CD4-positive, alpha-beta T cell (primary cell): Measurements from ENCODE around the gene ADAMTSL2. TPM values are rescaled to one million over a fixed set of nuclear protein-coding genes. Genes with fewer than 3 reads are reported as not detected.

ENCODE experiments used
- ATAC-seq: fragments of 200-7000 bp; cut with Tn5 transposase; one replicate; pipeline ENCODE4 v1.10.0; 2022; ENCODE audit warnings: mild to moderate bottlenecking; ENCODE audit not compliant: poor library complexity
- CTCF ChIA-PET: fragments of 350-600 bp; sonication (Branson Sonifier 250); formaldehyde crosslinking; loops from one replicate; lab custom pipeline; 2021; ENCODE audit warnings: antibody characterized with exemption, inconsistent platforms; lab: Charles Lee
- POLR2A ChIA-PET: fragments of 350-600 bp; sonication (Branson Sonifier 250); formaldehyde crosslinking; loops from one replicate; lab custom pipeline; 2021; ENCODE audit warnings: antibody characterized with exemption, inconsistent platforms; lab: Charles Lee
- DNase-seq, 14 experiments: peaks; one replicate each; pipeline ENCODE4 v3.0.0-alpha.2; 2013 to 2020; ENCODE audit warnings: mixed read lengths in 2 of 14
- H3K27ac ChIP-seq, 2 donors: one replicate each; pipeline versions ENCODE4 v1.5.1 to v1.7.0; 2013; ENCODE audit warnings: low read length in 2 of 2, low read depth in 1 of 2, mild to moderate bottlenecking in 1 of 2
- H3K27me3 ChIP-seq, 2 experiments: 1 replicate in 1 of 2; 2 replicates in 1 of 2; pipeline versions ENCODE4 v1.6.1 to v1.7.0; 2013; ENCODE audit warnings: low read length in 2 of 2, control low read depth in 1 of 2, mild to moderate bottlenecking in 1 of 2, moderate library complexity in 1 of 2; ENCODE audit not compliant: insufficient read depth in 2 of 2, control insufficient read depth in 1 of 2
- H3K36me3 ChIP-seq: one replicate; pipeline ENCODE4 v1.6.1; 2013; ENCODE audit warnings: low read length, control low read depth; ENCODE audit not compliant: insufficient read depth
- H3K4me1 ChIP-seq: one replicate; pipeline ENCODE4 v1.6.1; 2013; ENCODE audit warnings: low read length, control low read depth; ENCODE audit not compliant: insufficient read depth
- H3K4me3 ChIP-seq: one replicate; pipeline ENCODE4 v1.5.1; 2013; ENCODE audit warnings: mild to moderate bottlenecking, low read length, moderate library complexity
- H3K9me3 ChIP-seq, 2 experiments: 1 replicate in 1 of 2; 2 replicates in 1 of 2; pipeline versions ENCODE4 v1.6.1 to v1.7.0; 2013; ENCODE audit warnings: low read length in 2 of 2, mild to moderate bottlenecking in 2 of 2, control low read depth in 1 of 2, moderate library complexity in 1 of 2; ENCODE audit not compliant: control insufficient read depth in 1 of 2, insufficient read depth in 1 of 2
- H3K27ac Mint-ChIP-seq: one replicate; pipeline ENCODE4 v1.8.0; 2020; ENCODE audit warnings: mixed read lengths
- H3K27me3 Mint-ChIP-seq: one replicate; pipeline ENCODE4 v1.8.0; 2021; ENCODE audit warnings: mixed read lengths
- H3K36me3 Mint-ChIP-seq: one replicate; pipeline ENCODE4 v1.8.0; 2021; ENCODE audit warnings: low read depth, mixed read lengths
- H3K4me1 Mint-ChIP-seq: one replicate; pipeline ENCODE4 v1.8.0; 2021; ENCODE audit warnings: low read depth, mixed read lengths
- H3K4me3 Mint-ChIP-seq: one replicate; pipeline ENCODE4 v1.8.0; 2020; ENCODE audit warnings: mild to moderate bottlenecking, mixed read lengths
- H3K9me3 Mint-ChIP-seq: one replicate; pipeline ENCODE4 v1.8.0; 2020; ENCODE audit warnings: mixed read lengths
- CTCF ChIP-seq: fragments of 200-600 bp; IDR thresholded peaks from one replicate; pipeline ENCODE4 v1.8.0; 2022; ENCODE audit warnings: antibody characterized with exemption, mild to moderate bottlenecking
- intact Hi-C, 2 experiments: fragments of 100-400 bp; cut with DNase I in 1 of 2; cut with micrococcal nuclease in 1 of 2; formaldehyde crosslinking; loops; one replicate each; pipeline versions ENCODE4 v1.15.1 to v1.9.0; 2023 to 2025; cut with DNase I, micrococcal nuclease
- total RNA-seq, 174 experiments: library from RNA in 2 of 174; stranded (reverse) in 2 of 174; gene quantifications; one replicate each; pipeline ENCODE4 v1.2.3 and lab custom pipeline; 2021 to 2026

The ADAMTSL2 gene
- total RNA-seq, 2 experiments from 2014 or later = 1.2 to 1.3 TPM

GRCh38 chr9:133621725-133622267 is 87.3 kb downstream of the ADAMTSL2 start:
- intact Hi-C loops = no loop called here
- peaks cover 56% of the 10 kb centered on the region for H3K4me1 Mint-ChIP-seq
- H3K36me3 Mint-ChIP-seq = no peaks in the 10 kb centered on the region
- Histone ChIP-seq H3K27me3 (no peaks in the 10 kb centered on the region), H3K27ac (no peak overlapping the region), H3K9me3 (peaks cover 6 to 8% of the 10 kb centered on the region in 2 experiments), H3K4me3 (no peak overlapping the region), H3K36me3 (no peaks in the 10 kb centered on the region), H3K4me1 (peaks cover 32% of the 10 kb centered on the region)
- H3K27me3 Mint-ChIP-seq = no peaks in the 10 kb centered on the region
- H3K4me3 Mint-ChIP-seq = no peak overlapping the region
- DNase-seq (no peak), ATAC-seq (no peak)
- TF ChIP-seq CTCF = no peak
- H3K9me3 Mint-ChIP-seq = peaks cover 7% of the 10 kb centered on the region
- CTCF ChIA-PET = no interaction called here
- POLR2A ChIA-PET = no interaction called here
- no peak overlapping the region for H3K27ac Mint-ChIP-seq

GRCh38 chr9:133622555-133622954 is 88.1 kb downstream of the ADAMTSL2 start:
- peaks cover 32% of the 10 kb centered on the region for H3K4me1 ChIP-seq
- ChIA-PET CTCF (no interaction called here), POLR2A (no interaction called here)
- H3K36me3 ChIP-seq = no peaks in the 10 kb centered on the region
- Mint-ChIP-seq H3K36me3 (no peaks in the 10 kb centered on the region), H3K27ac (no peak overlapping the region), H3K27me3 (no peaks in the 10 kb centered on the region), H3K4me3 (no peak overlapping the region), H3K4me1 (peaks cover 56% of the 10 kb centered on the region), H3K9me3 (peaks cover 10% of the 10 kb centered on the region)
- H3K27ac ChIP-seq = no peak overlapping the region
- no peak for ATAC-seq
- no peak for DNase-seq
- TF ChIP-seq CTCF = no peak
- no peaks in the 10 kb centered on the region for H3K27me3 ChIP-seq
- H3K4me3 ChIP-seq = no peak overlapping the region
- peaks cover 6 to 8% of the 10 kb centered on the region in 2 experiments for H3K9me3 ChIP-seq
- intact Hi-C loops = no loop called here

Other genes with a start within 250 kb of the ADAMTSL2 start
- 10 to 100 TPM; 15.1 to 15.9 TPM for gene SURF6, start 198.5 kb upstream of the ADAMTSL2 start, total RNA-seq
- 10 to 100 TPM; 15.7 to 18.0 TPM for gene MED22, start 186.6 kb upstream of the ADAMTSL2 start, total RNA-seq
- gene RPL7A, start 186.5 kb upstream of the ADAMTSL2 start, total RNA-seq = 1,000 to 10,000 TPM; 2,613 to 2,686 TPM
- gene SURF1, start 178.2 kb upstream of the ADAMTSL2 start, total RNA-seq = 10 to 100 TPM; 42.5 to 45.9 TPM
- gene SURF2, start 178.2 kb upstream of the ADAMTSL2 start, total RNA-seq = 10 to 100 TPM; 12.7 TPM
- 10 to 100 TPM; 90.7 to 94.6 TPM for gene SURF4, start 158.6 kb upstream of the ADAMTSL2 start, total RNA-seq
- 1 to 10 TPM in 1 of 2 experiments, under 1 TPM in 1; 0.59 to 1.0 TPM for gene STKLD1, start 158.3 kb upstream of the ADAMTSL2 start, total RNA-seq
- 10 to 100 TPM; 17.3 to 18.5 TPM for gene REXO4, start 116.7 kb upstream of the ADAMTSL2 start, total RNA-seq
- gene ADAMTS13, start 112.3 kb upstream of the ADAMTSL2 start, total RNA-seq = 1 to 10 TPM; 2.2 to 2.6 TPM
- 1 to 10 TPM; 3.7 to 3.8 TPM for gene CACFD1, start 74.7 kb upstream of the ADAMTSL2 start, total RNA-seq
- gene SLC2A6, start 55.6 kb upstream of the ADAMTSL2 start, total RNA-seq = 1 to 10 TPM; 1.8 to 3.2 TPM
- not detected for gene MYMK, start 9.7 kb upstream of the ADAMTSL2 start, total RNA-seq
- gene FAM163B, start 74.7 kb downstream of the ADAMTSL2 start, total RNA-seq = not detected
- 1 to 10 TPM; 1.7 to 1.8 TPM for gene DBH, start 101.7 kb downstream of the ADAMTSL2 start, total RNA-seq
- 10 to 100 TPM; 17.7 to 18.5 TPM for gene SARDH, start 203.6 kb downstream of the ADAMTSL2 start, total RNA-seq